Sciatic nerve (tissue), 2 donors: ENCODE measurements around the gene ABCC6. TPM values are rescaled to one million over a fixed set of nuclear protein-coding genes. Genes with fewer than 3 reads are reported as not detected.
"Not testable (repeated sequence)": the region's sequence is repeated elsewhere in the genome, so short reads cannot be mapped to it uniquely, and the experiment has no call there.

Source experiments
- ATAC-seq: fragments of 200-7000 bp; cut with Tn5 transposase; one replicate; pipeline ENCODE4 v1.9.1; 2020; ENCODE audit warnings: mild to moderate bottlenecking, moderate library complexity
- DNase-seq: peaks from one replicate; pipeline ENCODE4 v3.0.0-alpha.2; 2020; ENCODE audit warnings: low spot score
- intact Hi-C: fragments of 100-400 bp; cut with DNase I; formaldehyde crosslinking; loops from one replicate; pipeline ENCODE4 v1.14.2; 2022
- total RNA-seq: library from RNA; stranded (reverse); fragmentation: NEBNext Ultra II Directional; extraction: Animal tissue kit (Norgen Biotek cat#: 25700); gene quantifications from one replicate; pipeline ENCODE4 v1.2.1, GENCODE V29; 2021
- donor health status: DM: no; HTN: no; CAD: no.
- donor health status: DM: no; HTN: no; CAD: no.

Gene ABCC6
- total RNA-seq, 1 donor from 2014 or later = 5.1 TPM

DNA sequence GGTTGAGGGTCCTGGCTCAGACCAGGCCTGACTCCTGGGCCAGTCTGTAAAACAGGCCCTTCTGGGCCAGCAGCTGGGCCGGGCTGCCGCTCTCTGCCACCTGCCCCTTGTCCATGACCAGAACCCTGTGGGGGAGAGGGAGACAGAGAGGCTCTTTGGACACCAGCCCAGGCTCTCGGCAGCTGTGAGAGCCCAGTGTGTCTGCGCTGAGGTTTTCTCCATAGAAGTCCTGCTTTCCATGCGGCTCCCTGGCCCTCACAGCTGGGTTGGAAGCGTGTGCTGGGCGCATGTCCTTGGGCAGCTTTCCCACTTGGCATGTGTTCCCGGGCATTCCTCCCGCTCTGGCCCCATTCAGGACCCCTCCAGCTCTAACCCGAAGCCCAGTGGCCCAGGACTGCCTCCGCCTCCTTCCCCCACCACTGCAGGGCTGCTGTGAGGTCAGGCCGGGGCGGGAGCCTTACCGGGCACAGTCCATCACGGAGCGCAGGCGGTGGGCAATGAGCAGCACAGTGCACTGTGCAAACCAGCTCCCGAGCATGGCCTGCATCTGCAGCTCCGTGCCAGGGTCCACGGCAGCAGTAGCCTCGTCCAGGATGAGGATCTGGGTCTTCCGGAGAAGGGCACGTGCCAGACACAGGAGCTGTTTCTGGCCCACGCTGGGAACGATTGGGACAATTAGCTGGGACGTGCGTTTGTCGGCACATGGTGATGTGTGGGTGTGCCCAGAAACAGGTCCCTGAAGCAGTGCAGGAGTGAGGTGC lies 73.0 kb downstream of the ABCC6 start:
- ATAC-seq (peak; percentile 81), DNase-seq (no peak)
- intact Hi-C loops = no loop called here

DNA sequence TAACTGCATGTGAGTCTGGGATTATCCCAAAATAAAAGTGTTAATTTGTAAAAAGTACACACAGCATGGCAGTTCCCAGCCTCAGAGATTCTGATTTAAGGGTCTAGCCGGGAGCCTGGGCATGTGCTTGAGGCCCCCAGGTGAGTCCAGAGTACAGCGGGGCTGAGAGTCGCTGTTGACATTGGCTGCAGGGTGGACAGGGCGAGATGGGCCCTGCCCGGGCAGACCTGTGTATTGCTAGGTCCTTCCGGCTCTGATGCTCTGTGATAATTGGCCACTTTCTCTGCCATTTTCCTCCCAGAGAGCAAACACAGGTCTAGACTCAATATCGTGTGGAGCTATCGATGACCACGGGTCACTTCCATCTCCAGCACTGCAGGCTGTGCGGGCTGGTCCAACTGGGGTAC lies 73.6 kb downstream of the ABCC6 start:
- intact Hi-C loops = no loop called here
- DNase-seq (no peak), ATAC-seq (no peak)

DNA sequence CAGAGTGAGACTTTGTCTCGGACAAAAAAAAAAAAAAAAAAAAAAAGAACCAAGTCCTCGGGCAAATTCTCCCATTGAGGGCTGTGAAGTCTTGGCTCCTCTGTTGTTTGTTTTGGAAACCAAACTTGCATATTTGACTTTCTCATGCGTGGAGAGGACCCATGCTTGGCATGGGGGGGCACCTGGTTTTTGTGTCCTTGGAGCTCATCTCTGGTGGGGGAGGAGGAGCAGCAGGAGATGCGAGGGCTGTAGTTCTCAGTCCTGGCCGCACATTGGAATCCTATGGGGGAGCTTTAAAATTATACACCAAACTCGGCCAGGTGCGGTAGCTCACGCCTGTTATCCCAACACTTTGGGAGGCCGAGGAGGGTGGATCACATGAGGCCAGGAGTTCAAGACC lies 74.5 kb downstream of the ABCC6 start:
- intact Hi-C loops = no loop called here
- ATAC-seq = no peak
- DNase-seq = no peak

DNA sequence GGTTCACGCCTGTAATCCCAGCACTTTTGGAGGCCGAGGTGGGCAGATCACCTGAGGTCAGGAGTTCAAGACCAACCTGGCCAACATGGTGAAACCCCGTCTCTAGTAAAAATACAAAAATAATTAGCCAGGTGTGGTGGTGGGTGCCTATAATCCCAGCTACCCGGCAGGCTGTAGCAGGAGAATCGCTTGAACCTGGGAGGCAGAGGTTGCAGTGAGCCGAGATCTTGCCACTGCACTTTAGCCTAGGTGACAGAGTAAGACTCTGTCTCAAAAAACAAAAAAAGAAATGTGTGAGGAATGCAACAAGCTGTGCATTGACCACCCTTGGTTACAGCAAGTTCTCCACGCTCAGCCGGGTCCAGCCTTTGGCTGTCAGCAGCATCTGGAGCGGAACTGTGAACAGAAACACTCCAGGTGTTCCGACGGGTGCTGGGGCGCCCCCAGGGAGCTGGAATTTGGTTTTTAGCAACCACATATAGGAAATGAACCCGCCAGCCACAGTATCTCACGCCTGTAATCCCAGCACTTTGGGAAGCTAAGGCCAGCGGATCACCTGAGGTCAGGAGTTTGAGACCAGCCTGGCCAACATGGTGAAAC lies 75.2 kb downstream of the ABCC6 start:
- DNase-seq, intact Hi-C loops, ATAC-seq: not testable (repeated sequence)

DNA sequence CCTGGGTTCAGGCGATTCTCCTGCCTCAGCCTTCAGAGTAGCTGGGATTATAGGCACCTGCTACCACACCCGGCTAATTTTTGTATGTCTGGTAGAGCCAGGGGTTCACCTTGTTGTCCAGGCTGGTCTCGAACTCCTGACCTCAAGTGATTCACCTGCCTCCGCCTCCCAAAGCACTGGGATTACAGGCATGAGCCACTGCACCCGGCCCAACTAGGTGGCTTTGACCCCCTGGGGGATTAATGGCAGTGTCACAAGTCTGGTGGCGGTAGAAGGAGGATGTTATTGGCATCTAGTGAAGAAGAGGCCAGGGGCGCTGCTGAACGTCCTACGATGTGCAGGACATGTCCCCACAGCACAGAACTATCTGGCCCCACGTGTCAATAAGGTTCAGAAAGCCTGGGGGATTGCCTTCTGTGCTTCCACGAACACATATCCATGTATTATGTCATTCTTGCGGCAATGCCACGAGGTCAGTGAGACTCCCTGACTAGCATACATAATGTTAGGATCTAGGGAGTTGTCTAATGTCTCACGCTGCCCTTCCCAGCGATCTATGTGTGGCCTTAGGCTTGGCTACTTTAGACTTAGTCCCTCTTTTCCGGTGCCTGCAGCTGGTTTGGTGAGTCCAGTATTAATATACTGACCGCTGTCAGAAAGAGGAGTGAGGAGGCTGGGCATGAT lies 75.8 kb downstream of the ABCC6 start:
- intact Hi-C loops = no loop called here
- DNase-seq = no peak
- ATAC-seq = no peak

DNA sequence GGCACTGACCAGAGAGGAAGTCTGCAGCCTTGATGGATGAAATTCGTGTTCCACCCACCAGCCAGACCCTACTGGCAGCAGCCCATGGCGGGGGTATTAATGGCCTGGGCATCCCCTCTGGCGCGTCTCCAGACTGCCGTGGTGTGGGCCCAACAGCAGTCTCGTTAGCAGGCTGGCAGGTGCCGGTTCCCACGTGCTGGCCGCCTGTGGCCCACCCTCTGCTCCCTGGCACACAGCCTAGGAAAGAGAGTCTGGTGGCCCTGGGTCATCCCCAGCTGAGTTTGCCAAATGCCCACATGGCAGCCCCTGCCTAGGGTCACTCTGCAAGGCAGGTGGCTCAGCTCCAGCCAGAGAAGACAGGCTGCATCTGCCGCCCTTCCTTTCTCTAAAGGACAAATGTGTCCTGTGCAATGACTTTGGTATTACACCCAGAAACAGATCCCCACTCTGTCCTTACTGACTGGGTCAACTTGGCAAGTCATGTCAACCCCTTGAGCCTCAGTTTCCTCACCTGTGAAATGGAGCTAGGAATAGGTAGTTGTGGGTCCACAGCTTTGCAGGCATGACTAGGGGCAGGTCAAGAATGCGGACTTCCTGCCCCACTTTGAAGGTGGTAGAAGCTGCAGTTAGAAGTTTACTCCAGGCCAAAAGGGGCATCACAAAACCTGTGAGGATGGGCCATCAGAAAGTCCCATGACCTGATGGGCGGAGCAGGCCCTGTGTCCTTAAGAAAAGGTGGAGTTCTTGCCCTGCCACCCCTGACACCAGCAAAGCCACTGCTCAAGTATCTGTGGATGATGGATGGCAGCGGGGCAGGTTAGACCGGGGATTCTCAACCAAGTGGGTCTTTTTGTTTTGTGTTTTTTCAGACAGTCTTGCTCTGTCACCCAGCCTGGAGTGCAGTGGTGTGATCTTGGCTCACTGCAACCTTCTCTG lies 76.6 kb downstream of the ABCC6 start:
- ATAC-seq = no peak
- intact Hi-C loops = no loop called here
- no peak for DNase-seq

DNA sequence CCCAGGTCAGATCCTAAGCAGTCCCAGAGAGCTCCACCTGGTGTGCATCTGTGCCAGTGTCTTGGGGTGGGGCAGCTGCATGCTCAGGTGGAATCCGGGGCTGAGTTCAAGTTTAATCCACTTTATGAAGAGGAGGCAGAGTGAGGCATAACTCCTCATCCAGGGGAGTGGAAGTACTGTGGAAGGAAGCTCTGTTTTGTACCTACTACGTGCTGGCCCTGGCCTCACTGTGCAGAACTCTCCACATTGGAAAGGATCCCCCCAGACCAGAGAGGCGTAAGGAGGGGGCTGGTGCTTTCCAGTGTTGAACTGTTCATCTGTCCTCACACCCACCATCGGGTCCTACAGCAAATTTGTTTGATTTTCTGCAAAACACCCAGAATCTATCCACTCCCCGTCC lies 78.0 kb downstream of the ABCC6 start:
- ATAC-seq = no peak
- no peak for DNase-seq
- intact Hi-C loops = no loop called here

DNA sequence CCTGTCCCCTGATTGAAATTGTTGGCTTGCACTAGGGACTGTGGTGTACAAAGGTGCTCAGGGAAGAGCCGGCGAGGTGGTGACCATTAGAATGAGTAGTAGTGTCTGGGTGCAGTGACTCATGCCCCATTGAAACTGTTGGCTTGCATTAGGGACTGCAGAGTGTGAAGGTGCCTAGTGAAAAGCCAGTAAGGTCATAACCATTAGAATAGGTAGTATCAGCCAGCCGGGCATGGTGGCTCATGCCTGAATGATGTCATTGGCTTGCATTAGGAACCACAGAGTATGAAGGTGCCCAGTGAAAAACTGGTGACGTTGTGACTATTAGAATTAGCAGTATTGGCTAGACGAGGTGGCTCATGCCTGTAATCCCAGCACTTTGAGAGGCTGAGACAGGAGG lies 78.9 kb downstream of the ABCC6 start:
- intact Hi-C loops = no loop called here
- DNase-seq (no peak), ATAC-seq (no peak)

DNA sequence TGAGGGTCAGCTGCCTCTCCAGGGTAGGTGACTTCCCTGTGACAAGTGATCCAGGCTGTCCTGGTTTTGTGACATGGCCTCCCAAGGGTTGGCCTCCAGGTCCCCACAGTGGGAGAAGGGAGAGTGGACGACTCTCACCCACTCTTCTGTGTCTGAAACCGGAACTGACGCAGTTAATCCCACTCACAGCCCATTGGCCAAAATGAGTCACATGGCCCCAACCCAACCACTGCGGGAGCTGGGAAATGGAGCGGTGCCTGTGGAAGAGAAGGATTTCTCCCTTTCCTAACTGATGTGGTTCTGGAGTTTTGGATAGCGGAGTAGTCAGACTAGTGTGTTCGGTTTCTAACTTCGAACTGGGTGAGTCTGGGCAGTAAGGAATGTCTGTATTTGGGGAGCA lies 79.4 kb downstream of the ABCC6 start:
- no peak for ATAC-seq
- DNase-seq = no peak
- intact Hi-C loops = no loop called here

DNA sequence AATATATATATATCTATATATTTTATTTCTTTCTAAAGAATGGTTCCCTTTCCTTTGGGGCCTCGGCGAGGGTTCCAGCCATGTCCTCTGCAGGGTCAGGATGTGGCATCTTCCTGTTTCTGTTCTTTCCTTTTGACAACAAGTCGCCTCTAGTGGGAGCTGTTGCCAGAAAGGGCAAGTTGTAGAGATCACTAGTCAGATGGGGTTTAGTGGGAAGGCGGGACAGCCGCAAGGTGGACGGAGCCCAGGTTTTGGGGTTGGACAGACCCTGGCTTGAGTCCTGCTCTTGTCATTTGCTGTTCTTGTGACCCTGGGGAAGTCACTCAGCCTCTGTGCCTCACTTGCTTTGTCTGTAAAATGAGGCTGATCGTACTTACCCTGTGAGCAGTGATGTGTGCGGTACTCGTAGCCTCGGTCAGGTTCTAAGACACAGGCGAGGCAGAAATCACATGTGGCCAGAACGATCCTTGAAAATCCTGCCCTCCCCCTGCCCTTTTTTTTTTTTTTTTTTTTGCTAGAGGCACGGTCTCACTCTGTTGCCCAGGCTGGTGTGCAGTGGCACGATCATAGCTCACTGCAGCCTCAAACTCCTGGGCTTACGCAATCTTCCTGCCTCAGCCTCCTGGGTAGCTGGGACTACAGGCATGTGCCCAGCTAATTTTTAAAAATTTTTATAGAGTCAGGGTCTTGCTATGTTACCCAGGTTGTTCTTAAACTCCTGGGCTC lies 80.1 kb downstream of the ABCC6 start:
- intact Hi-C loops = no loop called here
- DNase-seq = no peak
- ATAC-seq = no peak

DNA sequence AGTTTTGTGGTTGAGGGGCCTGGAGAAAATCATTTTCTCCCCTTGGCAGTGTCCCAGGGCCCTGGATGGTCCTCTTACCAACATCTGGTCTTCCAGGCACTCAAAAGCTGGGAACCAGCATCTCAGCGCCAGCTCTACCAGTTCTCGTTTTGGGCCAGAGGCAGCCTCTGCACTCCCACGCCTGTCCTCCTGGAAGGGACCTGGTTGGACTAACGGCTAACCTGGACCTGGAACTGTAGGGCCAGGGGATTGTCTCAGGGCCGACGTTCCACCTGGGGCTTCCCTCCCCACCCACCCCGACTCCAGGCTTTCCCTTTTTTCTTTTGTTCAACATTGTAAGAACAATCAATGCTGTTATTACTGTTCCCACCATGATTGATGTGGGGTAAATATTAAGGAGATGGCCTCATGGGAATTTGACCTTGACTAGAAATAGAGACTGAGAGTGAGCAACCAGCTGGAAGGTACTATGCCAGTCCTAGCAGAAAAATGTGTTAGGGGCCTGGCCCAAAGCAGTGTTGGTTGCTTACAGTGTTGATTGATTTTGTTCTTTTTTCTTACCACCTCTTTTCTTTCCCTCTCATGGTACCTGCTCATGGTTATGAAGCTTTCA lies 81.4 kb downstream of the ABCC6 start:
- DNase-seq (no peak), ATAC-seq (no peak)
- intact Hi-C loops = no loop called here

DNA sequence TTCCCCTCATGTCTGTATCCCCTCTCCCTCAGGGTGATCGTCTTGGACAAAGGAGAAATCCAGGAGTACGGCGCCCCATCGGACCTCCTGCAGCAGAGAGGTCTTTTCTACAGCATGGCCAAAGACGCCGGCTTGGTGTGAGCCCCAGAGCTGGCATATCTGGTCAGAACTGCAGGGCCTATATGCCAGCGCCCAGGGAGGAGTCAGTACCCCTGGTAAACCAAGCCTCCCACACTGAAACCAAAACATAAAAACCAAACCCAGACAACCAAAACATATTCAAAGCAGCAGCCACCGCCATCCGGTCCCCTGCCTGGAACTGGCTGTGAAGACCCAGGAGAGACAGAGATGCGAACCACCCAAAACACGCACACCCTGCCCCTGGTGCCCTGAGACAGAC lies 82.2 kb downstream of the ABCC6 start:
- no peak for DNase-seq
- intact Hi-C loops = no loop called here
- no peak for ATAC-seq

DNA sequence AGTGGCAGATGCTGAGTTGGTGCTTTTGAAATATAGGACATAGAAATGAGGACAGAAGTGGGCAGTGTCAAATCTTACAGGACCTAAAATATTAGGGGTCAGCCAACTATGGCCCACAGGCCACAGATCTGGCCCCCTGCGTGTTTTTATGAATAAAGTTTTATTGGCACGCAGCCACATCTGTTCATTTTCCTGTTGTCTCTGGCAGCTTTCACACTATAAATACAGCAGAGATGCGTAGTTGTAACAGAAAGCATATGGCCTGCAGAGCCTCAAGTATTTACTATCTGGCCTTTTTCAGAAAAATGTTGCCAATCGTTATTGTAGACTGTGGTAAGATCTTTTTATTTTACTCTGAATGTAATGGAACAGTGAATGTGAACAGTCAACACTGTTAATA lies 82.8 kb downstream of the ABCC6 start:
- ATAC-seq (no peak), DNase-seq (no peak)
- intact Hi-C loops = no loop called here

DNA sequence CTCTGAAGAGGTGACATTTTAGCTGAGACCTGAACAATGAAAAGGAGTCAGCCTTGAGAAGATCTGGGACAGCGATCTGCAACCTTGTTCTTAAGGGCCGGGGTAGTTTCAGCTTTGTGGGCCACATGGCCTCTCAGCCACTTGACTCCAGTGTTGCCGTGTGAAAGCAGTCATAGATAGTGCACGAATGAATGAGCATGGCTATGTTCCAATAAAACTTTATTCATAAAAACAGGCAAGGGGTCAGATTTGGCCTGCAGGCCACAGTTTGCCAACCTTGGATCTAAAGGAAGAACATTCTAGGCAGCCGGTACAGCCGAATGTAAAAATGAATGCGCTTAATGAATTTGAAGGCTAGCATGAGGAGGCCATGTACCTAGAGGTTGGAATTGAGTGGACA lies 83.5 kb downstream of the ABCC6 start:
- DNase-seq (no peak), ATAC-seq (no peak)
- intact Hi-C loops = no loop called here

DNA sequence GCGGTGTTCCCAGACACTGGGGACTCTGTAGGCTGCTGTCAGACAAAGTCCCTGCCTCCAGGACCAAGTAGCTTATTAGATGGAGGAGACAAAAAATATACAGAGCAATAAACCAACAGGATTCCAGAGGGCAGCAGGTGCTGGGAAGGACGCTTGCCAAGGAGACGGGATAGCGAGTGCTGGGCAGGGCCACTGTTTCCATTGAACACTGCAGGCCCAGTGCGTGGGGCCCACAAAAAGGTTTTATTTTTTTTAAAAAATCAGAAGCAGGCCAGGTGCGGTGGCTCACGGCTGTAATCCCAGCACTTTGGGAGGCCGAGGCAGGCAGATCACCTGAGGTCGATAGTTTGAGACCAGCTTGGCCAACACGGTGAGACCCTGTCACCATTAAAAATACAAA lies 84.2 kb downstream of the ABCC6 start:
- DNase-seq = no peak
- intact Hi-C loops = no loop called here
- no peak for ATAC-seq

DNA sequence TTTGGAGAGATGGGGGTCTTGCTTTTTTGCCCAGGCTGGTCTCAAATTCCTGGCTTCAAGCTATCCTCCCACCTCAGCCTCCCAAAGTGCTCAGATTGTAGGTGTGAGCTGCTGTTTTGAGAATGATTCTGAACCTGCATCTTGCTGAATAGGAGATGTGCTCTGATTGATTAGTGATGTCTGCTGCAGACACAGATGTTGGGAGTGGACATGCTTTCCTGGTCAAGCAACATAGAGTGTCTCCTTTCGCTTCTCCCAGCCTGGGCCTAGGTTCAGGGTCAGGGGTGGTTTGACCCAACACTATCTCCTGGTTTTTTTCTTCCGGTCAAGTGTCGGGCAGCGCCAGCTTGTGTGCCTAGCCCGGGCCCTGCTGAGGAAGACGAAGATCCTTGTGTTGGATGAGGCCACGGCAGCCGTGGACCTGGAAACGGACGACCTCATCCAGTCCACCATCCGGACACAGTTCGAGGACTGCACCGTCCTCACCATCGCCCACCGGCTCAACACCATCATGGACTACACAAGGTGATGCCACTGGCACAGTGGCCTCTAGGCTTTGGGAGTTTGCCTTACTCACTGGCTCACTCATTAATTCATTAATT lies 85.2 kb downstream of the ABCC6 start:
- ATAC-seq = no peak
- intact Hi-C loops = no loop called here
- no peak for DNase-seq

DNA sequence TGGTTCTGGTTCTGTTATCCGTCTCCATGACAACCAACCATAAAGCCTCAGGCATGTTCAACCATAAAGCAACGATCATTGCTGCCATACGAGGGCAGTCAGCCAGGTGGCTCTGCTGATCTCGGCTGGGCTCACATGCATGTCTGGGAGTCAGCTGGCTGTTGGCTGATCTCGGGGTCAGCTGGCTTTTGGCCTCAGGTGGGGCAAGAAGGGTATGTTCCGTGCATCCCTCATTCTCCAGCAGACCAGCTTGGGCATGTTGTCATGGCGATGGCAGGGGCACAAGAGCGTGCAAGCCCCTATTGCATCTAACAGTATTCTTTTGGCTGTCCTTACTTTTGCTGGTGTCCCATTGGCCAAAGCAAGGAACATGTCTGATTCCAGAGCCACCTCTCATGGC lies 86.2 kb downstream of the ABCC6 start:
- ATAC-seq (no peak), DNase-seq (no peak)
- intact Hi-C loops = no loop called here

DNA sequence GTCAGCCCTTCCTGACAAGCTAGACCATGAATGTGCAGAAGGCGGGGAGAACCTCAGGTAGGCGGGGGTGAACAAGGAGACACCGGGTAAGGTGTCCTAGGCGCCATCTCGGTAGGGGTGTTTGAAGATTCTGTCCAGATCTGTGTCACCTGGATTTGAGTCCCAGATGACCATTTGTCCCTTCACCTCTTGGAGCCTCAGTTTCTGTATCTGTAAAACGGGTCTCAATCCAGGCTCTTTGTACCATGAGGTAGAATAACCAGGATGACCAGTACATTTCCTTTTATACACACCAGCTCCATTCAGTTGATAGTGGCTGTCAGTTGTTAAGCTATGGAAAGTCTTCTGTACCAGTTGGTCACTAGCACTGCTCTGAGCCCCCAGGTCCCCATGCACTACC lies 86.7 kb downstream of the ABCC6 start:
- intact Hi-C loops = no loop called here
- ATAC-seq (no peak), DNase-seq (no peak)
